ENCODE measurements around the gene BACE1-AS.
A peak's percentile ranks its signal among the peaks of the same experiment; 100 is the strongest.
"Not testable (repeated sequence)": the region's sequence is repeated elsewhere in the genome, so short reads cannot be mapped to it uniquely, and the experiment has no call there.

BACE1-AS gene

DNA sequence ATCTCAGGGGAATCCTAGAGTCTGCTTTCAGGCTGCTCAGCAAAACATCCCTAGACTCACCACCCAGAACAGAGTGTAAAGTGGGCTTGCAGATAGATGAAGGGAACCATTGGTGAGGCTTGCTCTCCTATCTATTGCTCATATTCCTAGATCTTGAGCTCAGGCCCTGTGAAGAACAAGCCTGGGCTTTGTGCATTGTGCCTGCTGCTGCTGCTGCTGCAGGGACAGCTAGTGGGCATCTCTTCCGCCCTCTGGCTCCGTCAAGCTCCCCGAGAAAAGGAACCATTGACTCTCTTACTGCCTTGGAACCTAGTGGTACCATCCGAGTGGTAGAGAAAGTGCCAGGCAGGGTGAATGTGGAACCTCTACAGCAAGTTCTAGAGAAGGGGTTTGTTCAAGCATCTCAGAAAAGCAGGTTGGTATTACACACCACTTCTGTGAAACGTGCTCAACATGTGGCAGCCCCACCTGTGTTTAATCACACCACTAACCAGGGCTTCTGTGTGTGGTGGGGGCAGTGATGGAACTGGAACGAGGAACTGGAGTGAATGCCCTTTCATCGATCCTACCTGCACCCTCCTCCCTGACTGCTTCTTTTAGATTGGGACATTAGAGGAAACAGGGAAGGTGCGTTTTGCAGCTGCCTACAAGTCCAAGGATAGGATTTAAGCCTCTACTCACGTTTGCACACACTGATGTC lies 4.4 kb downstream of the BACE1-AS start:
- DNase-seq = no peak

DNA sequence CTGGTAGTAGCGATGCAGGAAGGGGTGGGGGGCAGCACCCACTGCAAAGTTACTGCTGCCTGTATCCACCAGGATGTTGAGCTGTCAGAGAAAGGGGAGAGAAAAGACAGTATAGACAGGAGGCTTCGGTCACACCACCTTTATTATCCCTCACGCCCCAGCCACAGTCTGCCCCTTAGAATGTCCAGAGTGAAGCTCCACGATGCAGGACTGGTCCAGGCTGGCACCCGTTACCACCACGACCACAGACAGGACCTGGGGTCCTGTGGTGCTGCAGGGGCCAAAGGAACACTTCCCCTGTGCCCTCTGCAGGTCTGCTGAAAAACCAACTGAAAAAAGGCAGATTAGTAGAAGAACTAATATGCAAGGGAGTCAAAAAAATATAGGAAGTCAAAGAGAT lies 5.7 kb downstream of the BACE1-AS start:
- DNase-seq = no peak

DNA sequence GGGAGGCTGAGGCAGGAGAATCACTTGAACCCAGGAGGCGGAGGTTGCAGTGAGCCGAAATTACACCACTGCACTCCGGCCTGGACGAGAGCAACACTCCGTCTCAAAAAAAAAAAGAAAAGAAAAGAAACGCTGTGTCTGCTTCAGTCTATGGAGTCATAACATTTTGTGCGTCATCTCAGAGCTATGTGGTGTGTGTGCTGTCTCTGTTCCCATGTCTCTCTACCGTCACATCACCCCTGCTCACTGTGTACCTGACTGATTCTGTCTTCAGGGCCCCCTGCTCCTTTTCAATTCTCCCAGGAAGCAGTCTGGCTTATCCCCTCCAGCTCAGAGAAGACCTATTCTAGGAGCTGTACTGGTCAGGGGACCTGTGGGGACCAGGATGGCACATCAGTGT lies 7.0 kb downstream of the BACE1-AS start:
- no peak for DNase-seq

DNA sequence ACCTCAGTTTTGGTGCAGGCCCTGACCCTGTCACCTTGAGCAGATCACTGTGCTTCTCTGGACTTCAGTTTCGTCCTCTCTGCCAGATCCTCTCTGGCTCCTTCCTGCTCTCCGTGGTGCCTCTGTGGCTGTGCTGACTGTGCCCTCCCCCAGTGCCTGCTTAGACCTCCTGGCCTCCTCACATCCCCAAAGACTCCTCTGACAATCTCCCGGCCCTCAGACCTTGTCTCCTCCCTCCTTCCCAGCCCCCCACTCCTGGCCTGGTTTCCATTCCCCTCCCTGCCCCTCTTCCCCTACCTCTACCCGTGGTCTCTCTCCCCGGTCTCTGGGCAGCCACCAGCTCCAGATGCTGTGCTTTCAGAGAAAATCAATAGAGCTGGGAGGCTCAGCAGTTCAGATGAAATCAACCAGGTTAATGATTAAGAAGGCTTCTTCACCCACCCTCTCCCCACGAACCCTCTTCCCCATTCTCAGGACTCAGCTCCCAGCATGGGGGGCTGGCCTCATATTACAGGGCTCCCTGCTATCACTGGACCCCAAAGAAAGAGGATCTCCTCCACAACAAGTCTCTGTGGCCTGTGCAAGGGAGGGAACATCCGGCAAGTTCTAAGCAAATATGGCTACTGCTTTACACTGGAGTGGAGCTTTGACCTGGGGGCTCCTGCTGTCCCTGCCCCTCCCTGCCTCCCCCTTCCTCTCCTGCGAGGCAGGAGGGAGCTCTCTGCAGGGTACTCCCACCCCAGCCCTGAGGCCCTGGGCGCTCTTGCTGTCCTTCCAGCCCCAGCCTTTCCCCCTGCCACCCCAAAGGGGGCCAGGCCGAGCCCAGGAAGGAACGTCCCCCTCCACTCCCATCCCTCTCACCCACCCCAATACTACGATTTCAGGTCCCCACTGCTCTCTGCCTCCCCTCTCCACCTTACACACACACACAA lies 8.5 kb downstream of the BACE1-AS start:
- DNase-seq = no peak

DNA sequence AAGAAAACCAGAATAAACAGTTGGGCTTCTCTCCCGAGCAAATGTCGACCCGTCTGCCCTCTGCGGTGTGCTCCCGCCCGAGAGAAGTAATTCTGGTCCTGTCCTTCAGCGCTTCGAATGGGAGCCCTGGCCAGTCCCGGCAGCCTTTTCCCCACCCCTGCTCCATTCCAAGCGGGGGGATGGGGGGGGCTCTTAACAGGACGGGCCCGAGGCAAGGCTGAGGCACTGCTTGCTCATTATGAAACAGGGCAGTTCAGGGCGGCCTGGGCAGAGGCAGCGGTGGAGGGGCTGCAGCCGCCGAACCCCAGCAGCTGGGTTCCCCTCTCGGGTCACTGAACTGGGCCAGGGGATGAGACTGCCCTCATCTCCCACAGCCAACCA lies 9.1 kb downstream of the BACE1-AS start:
- DNase-seq = no peak

DNA sequence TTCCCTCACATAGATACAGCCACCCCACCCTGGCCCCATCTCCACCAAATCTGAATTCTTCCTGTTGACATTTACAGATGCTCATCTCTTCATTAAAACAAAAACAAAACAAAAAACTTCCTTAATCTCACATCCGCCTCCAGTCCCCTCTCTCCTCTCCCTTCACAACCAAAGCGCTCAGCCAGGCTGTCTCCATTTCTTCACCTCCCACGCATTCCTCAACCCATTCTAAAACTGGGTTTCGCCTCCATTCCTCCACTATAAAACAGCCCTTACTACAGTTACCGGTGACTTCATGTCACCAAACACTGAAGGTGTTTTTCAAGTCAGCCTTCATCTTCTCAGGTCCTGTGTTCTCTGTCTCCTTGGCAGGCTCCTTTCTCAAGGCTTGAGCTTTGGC lies 9.6 kb downstream of the BACE1-AS start:
- no peak for DNase-seq

DNA sequence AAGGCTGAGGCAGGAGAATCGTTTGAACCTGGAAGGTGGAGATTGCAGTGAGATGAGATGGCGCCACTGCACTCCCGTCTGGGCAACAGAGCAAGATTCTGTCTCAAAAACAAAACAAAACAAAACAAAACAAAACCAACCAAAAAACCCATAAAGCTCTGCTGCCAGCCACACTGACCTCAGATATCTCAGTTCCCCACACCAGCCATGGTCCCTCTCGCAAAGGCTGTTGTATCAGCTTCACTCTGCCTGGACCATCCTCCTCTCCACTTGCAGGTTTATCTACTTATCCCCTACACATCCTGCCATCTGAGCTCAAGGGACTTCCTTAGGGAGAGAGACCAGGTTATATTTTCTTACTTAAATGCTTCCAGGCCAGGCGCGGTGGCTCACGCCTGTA lies 11.1 kb downstream of the BACE1-AS start:
- DNase-seq = no peak

DNA sequence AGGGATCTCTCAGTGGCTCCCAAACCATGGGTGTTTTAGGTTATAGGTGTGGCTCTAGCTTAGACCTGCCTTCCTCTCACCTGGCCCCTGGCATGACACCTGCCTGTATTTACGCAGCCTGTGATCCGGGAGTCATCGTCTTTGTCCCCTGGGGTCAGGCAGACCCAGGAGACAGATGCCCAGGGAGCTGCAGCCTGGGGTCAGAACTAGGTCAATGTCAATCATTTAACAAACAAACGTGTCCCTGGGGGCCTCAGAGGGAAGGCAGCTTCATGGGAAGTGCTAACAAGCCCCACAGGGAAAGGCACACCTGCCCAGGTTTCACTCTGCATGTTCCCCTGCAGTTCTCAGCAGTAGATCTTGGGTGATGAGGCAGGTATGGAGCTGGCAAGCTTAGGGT lies 12.0 kb downstream of the BACE1-AS start:
- DNase-seq = no peak

DNA sequence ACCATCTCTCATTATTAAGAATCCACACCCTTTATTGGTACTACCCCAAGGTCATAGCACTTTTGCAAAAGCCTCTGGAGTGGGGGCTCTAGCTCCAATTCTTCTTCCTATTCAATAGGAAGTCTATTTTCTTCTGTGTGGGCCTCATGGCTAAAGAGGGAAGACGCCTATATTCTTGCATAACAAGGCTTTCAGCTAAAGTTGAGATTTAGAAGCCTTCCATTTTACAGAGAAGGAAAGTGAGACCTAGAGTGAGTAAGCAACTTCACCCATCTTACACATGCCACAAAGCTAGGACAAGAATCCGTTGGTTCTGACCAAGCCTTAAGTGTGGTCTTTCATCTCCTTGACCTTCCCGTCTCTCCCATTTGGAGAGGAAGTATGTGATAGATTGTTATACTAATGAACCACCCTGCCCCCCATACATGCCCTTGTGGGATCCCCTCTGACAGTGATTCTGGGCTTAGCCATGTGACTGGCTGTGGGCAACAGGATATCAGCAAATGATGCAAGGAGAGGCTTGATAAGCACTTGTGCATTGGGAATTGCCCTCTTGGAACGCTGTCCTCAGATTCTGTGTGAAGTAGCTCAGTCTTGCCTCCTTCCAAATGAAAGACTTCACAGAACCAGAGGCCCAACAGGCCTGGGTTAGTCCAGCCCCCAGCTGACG lies 12.6 kb downstream of the BACE1-AS start:
- no peak for DNase-seq

DNA sequence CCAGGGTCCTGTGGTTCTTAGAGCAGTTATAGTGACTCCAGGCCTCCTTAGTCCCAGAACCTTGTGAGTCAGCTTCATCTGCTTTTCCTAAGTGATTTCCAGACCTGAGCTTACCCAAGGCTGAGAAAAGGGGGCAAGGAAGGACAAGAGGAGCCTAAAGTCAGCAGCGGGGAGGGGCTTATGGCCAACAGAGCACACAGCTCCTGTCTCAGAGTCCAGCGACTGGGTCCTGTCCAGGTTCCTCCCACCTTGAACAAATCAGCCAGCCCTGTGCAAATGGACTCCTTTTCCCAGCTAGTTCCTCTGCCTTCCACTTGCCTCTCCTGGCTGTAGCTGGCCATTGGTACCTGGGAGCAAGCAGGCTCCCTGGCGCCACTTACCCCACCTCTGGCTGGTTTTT lies 14.0 kb downstream of the BACE1-AS start:
- DNase-seq = no peak

DNA sequence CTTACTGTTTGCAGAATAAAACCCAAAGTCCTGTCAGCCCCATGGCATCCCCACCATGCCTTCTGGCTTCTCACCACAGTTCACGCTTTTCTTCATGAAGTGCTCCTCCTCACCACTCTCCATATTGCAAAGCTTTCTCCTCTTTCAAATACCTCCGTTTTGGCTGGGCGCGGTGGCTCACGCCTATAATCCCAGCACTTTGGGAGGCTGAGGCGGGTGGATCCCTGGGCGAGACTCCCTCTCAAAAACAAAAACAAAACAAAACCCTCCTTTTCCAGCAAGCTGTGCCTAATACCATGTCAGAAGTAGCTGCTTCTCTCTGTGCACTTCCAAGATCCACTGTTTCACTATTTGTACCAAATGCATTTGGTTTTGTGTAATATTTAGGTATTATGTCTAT lies 18.2 kb downstream of the BACE1-AS start:
- no peak for DNase-seq

DNA sequence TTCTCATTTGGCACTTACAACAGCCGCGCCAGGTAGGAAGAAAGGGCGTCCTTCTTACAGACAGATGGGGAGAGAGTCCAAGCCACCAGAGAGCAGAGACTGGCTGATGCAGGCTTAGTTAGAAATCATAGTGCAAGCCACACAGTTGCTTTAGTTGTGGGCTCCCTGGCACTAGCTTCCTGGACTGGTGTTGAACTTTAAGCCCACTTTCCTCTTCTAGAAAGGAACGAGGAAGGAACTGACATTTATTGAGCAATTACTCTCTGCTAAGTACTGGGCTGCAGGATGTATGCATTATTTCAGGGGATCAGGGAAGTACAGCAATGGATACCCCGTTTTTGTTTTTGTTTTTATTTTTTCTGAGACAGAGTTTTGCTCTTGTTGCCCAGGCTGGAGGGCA lies 21.9 kb downstream of the BACE1-AS start:
- no peak for DNase-seq

DNA sequence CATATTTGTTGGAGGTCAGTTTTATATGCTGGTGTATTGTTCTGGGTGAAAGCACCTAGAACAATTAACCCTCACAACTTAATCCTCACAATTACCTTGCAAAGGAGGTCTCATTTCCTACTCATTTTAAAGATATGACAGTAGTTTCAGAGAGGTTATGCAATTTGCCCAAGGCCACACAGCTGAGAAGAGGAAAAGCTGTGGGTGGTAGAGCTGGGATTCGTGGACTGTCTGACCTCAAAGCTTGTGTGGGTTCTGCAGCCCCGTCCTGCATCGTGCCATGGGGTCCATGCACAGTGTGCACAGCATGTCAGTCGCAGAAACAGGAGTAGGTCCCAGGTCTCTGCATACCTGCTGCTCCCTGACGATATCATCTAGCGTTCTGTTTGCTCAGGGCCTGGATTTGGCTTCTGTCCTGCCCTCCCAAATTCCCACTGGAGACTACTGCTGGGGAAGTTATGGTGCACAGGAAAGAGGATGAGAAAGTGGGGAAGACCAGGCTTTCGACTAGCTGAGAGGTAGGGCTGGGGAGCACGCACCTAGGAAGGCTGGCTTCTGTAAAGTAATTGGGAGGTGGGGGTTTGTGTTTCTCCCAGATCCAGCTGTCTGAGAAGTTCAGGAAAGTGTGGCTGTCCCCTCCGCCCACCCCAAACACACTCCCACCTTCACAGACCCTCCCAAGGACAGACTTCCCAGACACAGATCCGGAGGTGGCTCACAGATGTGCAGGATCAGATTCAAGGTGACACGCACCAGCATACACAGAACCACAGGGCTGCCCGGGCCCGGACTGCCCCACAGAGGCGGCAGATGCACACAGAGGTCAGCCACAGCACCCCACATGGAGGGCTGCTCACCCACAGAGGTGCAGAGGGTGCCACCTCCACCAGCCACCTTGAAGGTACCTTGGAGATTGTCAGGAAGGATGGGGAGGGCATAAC lies 23.0 kb downstream of the BACE1-AS start:
- DNase-seq = no peak

DNA sequence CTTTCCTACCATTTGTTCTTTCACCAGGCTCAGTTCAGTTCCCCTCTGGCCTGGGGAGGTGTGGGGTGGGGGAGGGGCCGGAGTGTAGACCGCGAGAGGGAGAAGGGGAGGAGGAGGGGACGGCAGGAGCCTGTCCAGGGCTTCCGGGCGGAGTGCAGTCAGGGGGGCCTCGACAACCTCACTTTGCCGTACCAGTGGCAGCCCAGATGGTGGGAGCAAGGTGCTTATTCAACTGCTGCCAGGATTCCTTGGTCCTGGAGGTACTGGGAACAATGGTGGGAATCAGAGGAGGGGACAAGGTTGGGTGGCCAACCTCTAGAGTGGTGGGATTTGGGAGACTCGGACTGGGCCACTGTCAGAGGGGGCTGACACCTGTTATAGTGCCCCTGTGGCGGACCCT lies 23.7 kb downstream of the BACE1-AS start:
- no peak for DNase-seq

DNA sequence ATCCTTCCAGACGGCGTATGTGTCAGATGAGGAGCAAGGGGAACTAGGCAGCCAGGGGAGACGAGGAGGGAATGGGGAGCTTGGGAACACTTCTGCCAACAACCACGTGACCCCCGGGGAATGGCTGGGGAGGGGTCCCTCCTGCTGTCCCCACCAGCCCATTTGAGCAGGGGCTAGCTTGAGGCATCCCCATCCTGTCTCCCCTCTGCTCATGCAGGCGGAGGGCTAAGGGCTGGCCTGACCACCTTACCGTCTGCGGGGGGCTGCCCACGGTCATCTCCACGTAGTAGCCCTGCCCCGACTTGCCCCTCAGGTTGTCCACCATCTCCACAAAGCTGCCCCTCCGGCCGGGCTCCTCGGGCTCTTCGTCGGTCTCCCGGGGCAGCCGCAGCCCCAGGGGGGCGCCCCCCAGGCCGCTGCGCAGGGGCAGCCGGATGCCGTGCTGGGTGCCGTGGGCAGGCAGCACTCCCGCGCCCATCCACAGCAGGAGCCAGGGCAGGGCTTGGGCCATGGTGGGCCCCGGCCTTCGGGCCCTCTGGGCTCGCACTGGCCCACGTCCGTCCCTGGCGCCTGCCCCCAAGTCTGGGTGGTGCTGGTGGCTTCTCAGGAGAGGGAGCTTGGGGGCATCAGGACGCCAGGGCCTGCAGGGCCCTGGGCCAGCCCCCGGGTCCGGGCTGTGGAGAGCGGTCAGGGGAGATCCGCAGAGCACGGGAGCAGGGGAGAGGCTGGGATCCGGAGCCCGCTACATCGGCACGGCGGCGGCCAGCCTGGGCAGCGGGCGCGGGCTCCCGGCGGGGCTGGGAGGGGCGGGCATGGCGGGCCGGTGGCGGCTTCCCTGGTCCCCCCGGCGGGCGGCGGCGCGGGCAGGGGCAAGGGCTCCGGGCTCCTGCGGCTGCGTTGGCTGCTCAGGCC lies 24.4 kb downstream of the BACE1-AS start:
- no peak for DNase-seq

DNA sequence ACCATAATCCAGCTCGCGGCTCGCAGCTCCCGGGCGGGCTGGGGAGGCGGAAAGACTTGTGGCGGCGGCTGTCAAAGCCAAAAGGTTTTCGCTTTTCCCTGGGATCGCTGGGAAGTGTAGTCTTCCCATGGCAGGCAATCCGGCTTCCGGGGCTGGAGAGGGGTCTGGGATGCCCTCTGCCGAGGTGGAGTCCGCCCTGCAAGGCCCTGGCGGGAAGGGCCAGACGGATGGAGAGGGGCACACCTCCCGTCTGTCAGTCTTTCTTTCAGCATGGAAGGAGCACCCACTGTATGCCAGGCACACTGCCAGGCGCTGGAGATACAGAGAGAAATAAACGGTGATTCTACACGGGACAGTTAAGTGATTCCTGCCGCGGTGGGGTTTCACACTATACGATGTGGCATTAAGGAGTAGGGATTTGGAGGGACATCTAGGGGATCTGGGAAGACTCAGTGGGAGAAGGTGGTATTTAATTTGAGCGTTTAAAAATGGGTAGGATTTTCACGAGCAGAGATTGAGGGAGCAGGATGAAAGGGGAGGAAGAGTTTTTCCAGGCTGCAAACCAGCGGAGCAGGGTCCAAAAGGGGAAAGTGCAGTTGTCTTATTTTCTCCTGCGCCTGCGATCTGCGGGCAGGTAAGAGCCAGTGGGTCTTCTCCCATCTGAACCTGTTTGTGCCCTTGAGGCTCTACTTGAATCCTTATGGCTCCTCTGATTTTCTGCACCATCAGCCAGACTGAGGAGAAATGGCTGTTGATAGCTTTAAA lies 25.2 kb downstream of the BACE1-AS start, which contains the start of gene BACE1:
TSS of gene BACE1 (minus strand) at position 60 of the 765 bp plus-strand sequence. CDS start 461 bp downstream, outside the sequence.
- peak; percentile 81 for DNase-seq

DNA sequence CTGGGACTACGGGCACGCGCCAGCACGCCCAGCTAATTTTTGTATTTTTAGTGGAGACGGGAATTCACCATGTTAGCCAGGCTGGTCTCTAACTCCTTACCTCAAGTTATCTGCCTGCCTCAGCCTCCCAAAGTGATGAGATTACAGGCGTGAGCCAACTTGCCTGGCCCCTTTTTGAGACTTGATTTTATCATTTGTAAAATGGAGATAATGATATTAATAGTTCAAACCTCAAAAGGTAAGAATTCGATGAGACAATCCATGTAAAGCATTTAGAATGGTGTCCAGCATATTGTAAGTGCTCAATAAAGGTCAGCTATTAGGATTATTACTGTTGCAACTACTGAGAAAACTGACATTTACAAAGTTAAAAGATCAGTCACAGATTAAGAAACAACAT lies 27.6 kb downstream of the BACE1-AS start:
- DNase-seq = no peak

DNA sequence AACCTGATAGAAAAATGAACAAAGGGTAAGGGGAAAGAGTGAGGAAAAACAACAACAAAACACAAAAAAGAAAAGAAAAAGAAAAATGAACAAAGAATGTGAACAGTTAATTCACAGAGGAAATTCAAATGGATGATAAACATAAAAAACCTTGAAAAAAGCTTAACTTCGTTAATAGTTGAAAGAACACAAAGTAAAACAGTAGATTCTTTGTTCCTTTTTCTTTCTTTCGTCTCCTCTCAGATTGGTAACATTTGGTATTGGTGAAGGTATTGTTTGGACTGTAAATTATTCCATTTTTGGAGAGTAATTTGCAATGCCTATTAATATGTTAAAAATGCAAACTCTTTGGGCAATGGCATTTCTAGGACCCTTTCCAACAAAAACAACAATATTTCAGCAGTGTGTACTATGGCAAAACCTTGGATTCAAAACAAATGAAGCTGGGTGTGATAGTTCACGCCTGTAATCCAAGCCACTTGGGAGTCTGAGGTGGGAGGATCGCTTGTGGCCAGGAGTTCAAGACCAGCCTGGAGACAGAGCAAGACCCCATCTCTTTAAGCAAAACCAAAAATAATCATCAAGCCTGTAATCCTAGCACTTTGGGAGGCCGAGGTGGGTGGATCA lies 28.2 kb downstream of the BACE1-AS start:
- DNase-seq = no peak

DNA sequence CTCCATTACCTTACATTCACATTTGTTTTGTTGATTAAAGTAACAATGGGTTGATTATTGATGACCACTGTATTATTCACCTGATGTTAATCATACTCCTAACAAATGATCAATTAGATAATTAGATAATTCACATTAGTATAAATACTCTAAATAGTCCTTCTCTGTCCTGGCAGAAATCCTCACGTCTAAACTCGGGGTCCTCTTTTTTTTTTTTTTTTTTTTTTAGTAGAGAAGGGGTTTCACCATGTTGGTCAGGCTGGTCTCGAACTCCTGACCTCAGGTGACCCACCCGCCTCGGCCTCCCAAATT lies 36.1 kb downstream of the BACE1-AS start:
- not testable (repeated sequence) for DNase-seq
